HG03103 (cell line): Measurements from ENCODE around the gene RASSF8.

Experiments
- ATAC-seq: cut with Tn5 transposase; IDR thresholded peaks from one replicate; pipeline ENCODE4 v1.9.1; 2021; ENCODE audit warnings: low read depth; ENCODE audit not compliant: unreplicated experiment

The RASSF8 gene

DNA sequence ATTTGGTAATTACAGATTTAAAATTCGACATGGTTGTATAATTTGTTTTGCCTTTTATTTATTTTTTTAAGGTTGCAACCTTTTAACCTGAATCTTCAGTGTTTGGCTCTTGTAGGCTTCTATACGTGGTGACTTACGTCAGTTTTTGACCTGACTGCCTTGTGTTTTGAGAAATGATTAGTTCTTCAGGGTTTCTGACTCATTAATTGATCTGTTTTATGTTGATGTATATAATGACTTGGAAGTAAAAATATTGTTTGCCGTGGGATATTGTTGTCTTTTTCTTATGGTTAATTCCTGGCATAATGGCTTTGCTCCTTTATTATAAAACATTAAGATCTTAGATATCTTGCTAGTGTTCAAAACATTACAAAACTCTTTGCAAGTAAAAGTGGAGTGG is 2.5 kb downstream of the RASSF8 start:
- no peak for ATAC-seq

- ATAC-seq = no peak
Measured at GRCh38 chr12:25962932-25963525, 4.5 kb downstream of the RASSF8 start.

- ATAC-seq = no peak
Measured at GRCh38 chr12:25965682-25966081, 7.2 kb downstream of the RASSF8 start.

GRCh38 chr12:25970082-25970481 is 11.6 kb downstream of the RASSF8 start:
- ATAC-seq = no peak

DNA sequence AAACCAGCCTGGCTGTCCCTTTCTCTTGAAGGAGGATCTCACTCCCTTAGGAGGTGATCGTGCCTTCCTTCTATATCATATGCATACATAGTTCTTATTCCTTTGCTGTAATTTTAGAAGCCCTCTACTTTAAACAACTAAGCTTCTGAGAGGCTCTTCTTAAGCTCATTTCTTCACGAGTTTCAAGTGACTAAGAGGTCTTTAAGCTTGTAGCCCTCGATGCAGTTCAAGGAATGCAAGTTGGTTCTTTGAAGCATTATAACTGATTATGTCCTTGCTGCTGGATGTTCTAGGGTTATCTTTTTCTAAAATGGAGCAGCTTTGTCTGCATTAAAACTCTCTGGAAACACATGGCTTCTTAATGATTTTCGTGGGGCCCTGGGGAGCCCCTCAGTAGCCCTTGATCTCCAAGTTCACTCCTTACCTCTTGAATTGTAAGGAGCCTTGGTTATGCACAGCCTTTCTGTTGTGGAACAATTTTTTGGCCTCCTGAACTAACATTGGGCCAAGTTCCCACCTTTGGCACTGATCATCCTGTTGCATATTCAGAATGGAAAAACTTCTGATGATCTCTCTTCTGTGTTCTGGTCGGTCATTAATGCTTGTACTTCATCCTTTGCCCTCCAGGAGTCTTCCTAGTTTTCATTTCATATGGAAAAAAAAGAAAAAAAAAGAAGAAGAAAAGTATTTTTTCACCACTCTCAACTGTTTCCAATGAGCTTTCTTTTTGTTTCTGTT is 12.6 kb downstream of the RASSF8 start:
- ATAC-seq = no peak

DNA sequence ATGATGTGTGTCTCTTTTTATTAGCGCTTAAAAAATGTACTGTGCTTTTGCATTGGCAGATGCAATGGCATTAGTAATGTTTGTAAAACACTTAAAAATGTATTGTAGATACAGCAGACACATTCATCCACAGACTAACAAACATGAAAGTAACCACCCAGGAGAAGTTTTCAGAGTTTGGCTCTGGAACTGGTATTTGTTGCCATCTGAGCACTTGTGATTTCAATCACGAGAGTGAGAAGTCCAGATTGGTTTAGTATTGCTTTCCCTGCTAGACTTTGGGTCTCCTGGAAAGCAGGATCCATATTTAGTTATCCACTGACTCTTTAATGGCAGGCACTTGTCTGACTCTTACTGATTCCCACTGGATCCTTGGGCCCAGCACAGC is 13.2 kb downstream of the RASSF8 start:
- ATAC-seq = no peak

- ATAC-seq = no peak
Measured at GRCh38 chr12:25972783-25973182, 14.3 kb downstream of the RASSF8 start.

DNA sequence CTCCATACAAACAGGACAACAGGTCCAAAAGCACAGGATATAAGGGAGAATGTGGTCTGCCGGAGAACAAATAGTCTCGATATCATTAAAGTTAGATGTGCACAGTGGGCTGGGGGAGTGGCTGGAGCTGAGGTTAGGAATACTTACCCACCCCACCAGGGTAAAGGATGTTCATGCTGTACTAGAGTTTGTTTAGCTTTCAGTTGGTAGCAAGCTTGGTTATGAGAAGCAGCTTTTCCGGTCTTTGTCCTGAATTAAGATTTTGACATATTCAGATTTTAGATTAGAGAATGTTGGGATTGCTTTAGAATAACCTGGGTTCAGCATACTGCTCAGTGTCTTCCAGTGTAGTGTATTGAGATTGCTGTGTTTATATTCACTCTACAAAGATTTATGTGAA is 16.7 kb downstream of the RASSF8 start:
- ATAC-seq = no peak

DNA sequence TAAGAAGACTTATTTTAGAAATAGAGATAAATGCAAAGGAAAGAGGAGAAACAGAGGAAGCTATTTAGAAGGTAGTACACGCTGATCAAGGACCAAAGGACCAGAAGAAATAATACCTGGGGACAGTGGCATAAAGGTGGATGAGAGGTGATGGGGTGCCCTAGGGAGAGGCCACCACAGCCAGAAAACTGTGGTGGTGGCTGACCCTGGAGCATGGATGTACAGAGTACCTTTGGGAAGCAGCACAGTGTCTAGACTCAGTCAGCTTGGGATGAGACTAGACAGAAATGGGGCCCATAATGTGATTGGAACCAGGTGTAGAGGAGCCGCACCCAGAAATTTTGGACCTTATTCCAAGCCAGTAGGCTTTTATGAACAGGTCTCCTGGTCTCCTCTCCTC is 17.2 kb downstream of the RASSF8 start:
- ATAC-seq = no peak

DNA sequence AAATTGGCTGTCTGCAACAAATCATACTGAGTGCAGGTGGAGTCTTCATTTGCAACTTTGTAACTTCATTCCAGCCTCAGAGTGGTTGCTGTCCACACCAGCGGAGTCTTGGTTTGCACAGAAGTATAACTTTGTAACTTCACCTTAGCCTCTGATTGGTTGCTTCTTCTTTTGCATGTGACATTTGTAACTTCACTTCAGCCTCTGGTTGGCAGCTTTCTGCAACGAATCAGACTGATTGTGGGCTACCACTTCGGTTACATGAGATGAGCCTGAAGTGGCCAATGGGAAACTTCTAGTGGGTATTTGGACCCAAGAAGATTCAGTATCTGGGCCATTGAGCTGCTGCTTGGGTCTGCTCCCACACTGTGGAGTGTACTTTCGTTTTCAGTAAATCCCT is 17.8 kb downstream of the RASSF8 start:
- no peak for ATAC-seq

DNA sequence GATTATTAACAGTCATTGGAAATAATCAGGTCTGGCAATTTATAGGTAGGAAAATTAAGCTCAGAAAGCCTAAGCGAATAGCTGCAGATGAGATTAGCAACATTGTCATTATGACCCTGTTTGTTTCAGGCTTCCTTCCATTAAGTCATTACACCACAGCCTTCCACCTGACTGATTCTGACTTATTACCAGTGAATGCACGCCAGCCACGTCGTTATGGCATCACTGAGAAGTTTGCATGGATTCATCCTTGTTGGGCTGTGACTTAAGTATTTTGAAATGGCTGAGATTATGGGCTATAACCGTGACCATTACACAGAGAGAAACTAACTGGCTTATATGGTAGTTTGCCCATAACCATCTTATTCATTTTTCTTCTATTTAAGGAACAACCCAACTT is 18.6 kb downstream of the RASSF8 start:
- no peak for ATAC-seq

- ATAC-seq = no peak
Measured at GRCh38 chr12:25979059-25979458, 20.6 kb downstream of the RASSF8 start.

- ATAC-seq = no peak
Measured at GRCh38 chr12:25979563-25979962, 21.1 kb downstream of the RASSF8 start.

DNA sequence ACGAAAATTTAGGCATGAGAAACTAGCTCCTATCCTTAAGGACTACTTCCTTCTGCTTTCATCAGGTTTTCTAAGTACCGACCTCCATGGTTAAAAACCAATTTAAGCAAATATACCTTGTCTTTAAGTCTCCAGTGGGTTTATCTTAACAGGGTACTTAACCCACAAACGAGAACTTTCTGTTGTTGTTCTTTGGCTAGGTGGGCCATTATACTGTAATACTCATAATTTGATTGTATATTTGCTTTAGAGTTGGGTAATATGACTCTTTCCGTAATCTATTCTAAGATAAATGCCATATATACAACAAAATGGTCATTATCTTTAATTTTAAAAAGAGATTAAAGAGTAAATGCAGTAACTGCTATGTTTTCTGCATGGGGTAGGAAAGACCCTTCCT is 21.6 kb downstream of the RASSF8 start:
- ATAC-seq = no peak

GRCh38 chr12:25981597-25981996 is 23.1 kb downstream of the RASSF8 start:
- no peak for ATAC-seq

- no peak for ATAC-seq
Measured at GRCh38 chr12:25982416-25982815, 23.9 kb downstream of the RASSF8 start.

DNA sequence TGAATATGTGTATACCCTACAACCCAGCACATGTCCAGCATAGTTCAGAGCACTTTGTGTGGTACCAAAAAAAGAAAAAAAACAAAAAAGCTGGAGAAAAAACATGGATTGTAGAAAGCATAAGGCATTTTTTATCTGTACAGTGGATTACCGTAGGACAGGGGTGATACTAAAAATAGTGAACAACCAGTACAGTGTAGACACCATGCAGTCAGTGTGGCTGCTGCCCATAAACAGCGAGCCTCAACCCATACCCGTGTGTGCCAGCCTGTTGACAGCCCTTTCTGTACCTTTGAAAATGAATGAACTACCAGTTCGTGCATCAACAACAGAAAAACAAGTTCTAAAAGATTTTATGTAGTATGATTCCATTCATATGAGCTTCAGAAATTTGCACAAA is 25.1 kb downstream of the RASSF8 start:
- no peak for ATAC-seq

DNA sequence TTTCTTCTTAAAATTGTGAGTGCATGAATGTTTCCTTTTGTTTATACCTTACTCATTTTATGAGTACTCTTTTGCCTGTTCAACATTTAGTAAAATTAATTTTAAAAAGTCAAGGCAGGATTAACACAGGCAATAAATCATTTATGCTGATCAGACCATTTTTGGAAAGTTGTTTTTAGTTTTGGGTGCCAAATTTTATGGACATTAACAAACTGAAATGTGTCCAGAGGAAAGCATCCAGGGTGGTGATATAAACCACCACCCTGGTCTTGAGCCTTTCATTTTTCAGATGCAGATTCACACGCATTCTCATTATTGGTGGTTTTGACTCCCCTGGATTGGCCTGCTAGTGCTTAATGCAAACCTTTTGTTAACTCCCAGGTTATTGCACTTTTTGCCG is 26.3 kb downstream of the RASSF8 start:
- ATAC-seq = no peak

GRCh38 chr12:25985316-25986175 is 27.1 kb downstream of the RASSF8 start:
- no peak for ATAC-seq

DNA sequence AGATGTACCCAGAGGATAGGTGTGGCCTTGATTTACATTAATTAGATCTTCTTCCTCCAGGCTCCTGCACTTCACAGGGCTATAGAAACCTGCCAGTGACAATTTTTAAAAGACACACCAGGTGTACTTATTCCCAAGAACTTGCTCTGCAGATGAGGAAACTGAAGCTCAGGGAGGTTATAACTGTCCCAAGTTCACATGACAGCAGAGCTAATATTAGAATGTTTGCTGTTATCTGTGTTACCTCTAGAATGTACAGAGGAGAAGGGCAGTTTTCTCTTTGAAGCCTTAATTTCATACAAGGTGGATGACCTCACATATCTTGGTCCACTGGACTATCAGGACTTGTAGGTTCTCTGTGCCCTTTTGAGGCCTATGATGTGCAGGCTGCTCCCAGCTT is 27.7 kb downstream of the RASSF8 start:
- ATAC-seq = no peak

GRCh38 chr12:25988505-25988904 is 30.0 kb downstream of the RASSF8 start:
- no peak for ATAC-seq

DNA sequence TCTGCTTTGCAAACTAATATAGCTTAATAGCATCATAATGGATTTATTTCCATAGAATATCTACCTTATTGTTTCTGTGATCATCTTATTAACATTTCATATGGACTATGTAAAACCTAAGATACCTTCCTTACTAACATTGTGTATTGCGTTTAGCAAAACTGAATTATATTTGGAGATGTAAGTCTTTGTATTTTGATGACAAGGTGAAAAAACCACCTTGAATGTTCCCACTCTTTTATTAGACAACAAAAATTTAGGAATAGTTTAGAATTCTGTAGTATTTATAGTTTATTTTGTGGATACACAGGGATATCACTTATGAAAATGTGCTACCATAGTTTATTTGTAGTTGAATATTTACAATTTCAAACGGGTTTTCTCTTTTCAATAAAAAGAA is 32.0 kb downstream of the RASSF8 start:
- ATAC-seq = no peak
